Measurements from ENCODE around the gene RTL10.

- no peak for TF ChIP-seq ZNF274 (IDR thresholded peaks at IDR 0.05; ENCODE audit: borderline replicate concordance, extremely low read depth, low read length)
- no peak for TF ChIP-seq CTCF (IDR thresholded peaks at IDR 0.05; ENCODE audit: control extremely low read depth in 1 of 3, insufficient read depth in 1 of 3, low read depth in 1 of 3, low read length in 3 of 3)
- TF ChIP-seq POLR2A (IDR thresholded peaks at IDR 0.05; ENCODE audit: control extremely low read depth in 1 of 2, low read depth in 2 of 2, low read length in 2 of 2) = no peak
- no peak for TF ChIP-seq CHD2 (IDR thresholded peaks at IDR 0.05; ENCODE audit: low read length)
- no peak for TF ChIP-seq EGR1 (IDR thresholded peaks at IDR 0.05; ENCODE audit: borderline replicate concordance, low read depth, low read length)
- no peak for TF ChIP-seq EZH2 (IDR thresholded peaks at IDR 0.05; ENCODE audit: low read depth, low read length, severe bottlenecking)
- TF ChIP-seq RXRA (IDR thresholded peaks at IDR 0.05; ENCODE audit: insufficient read depth, low read depth, low read length) = no peak
- no peak for TF ChIP-seq JUND (IDR thresholded peaks at IDR 0.05; ENCODE audit: low read length)
- no peak for TF ChIP-seq EP300 (IDR thresholded peaks at IDR 0.05; ENCODE audit: borderline replicate concordance in 1 of 2, low read depth in 2 of 2, low read length in 2 of 2)
- no peak for TF ChIP-seq BACH1 (IDR thresholded peaks at IDR 0.05; ENCODE audit: low read length)
Measured at GRCh38 chr22:19878461-19879245, 24.0 kb upstream of the RTL10 start.
